Measurements from ENCODE around the gene RAPGEF1.

The RAPGEF1 gene

GRCh38 chr9:131605770-131606590 lies 133.9 kb downstream of the RAPGEF1 start:
- peak; percentile 80 for DNase-seq (ENCODE audit: low spot score)

GRCh38 chr9:131603711-131604439 lies 136.0 kb downstream of the RAPGEF1 start:
- no peak for DNase-seq (ENCODE audit: low spot score)

- no peak for DNase-seq (ENCODE audit: low spot score)
These were observed 136.7 kb downstream of the RAPGEF1 start for GRCh38 chr9:131603199-131603598.

GRCh38 chr9:131601683-131602181 lies 138.1 kb downstream of the RAPGEF1 start:
- no peak for DNase-seq (ENCODE audit: low spot score)

GRCh38 chr9:131598121-131598520 lies 141.8 kb downstream of the RAPGEF1 start:
- DNase-seq (ENCODE audit: low spot score) = no peak

GRCh38 chr9:131597246-131597645 lies 142.6 kb downstream of the RAPGEF1 start:
- DNase-seq (ENCODE audit: low spot score) = no peak

- no peak for DNase-seq (ENCODE audit: low spot score)
These were observed 143.5 kb downstream of the RAPGEF1 start for GRCh38 chr9:131596430-131596743.

GRCh38 chr9:131595696-131596429 lies 144.0 kb downstream of the RAPGEF1 start:
- no peak for DNase-seq (ENCODE audit: low spot score)

- no peak for DNase-seq (ENCODE audit: low spot score)
These were observed 144.8 kb downstream of the RAPGEF1 start for GRCh38 chr9:131594906-131595665.

GRCh38 chr9:131593936-131594665 lies 145.8 kb downstream of the RAPGEF1 start:
- no peak for DNase-seq (ENCODE audit: low spot score)

GRCh38 chr9:131593091-131593820 lies 146.6 kb downstream of the RAPGEF1 start:
- DNase-seq (ENCODE audit: low spot score) = no peak

- no peak for DNase-seq (ENCODE audit: low spot score)
These were observed 148.0 kb downstream of the RAPGEF1 start for GRCh38 chr9:131591845-131592208.

- peak; percentile 96 for DNase-seq (ENCODE audit: low spot score)
These were observed 148.7 kb downstream of the RAPGEF1 start for GRCh38 chr9:131590907-131591844.

- no peak for DNase-seq (ENCODE audit: low spot score)
These were observed 149.4 kb downstream of the RAPGEF1 start for GRCh38 chr9:131590449-131590848.

GRCh38 chr9:131589993-131590392 lies 149.9 kb downstream of the RAPGEF1 start:
- DNase-seq (ENCODE audit: low spot score) = no peak

GRCh38 chr9:131589124-131589711 lies 150.7 kb downstream of the RAPGEF1 start:
- no peak for DNase-seq (ENCODE audit: low spot score)

- no peak for DNase-seq (ENCODE audit: low spot score)
These were observed 151.5 kb downstream of the RAPGEF1 start for GRCh38 chr9:131588396-131588795.

- DNase-seq (ENCODE audit: low spot score) = no peak
These were observed 152.0 kb downstream of the RAPGEF1 start for GRCh38 chr9:131587906-131588305.

GRCh38 chr9:131587331-131587730 lies 152.5 kb downstream of the RAPGEF1 start:
- no peak for DNase-seq (ENCODE audit: low spot score)

All from HuH-7.5 (cell line).